DMS 273 (cell line): ENCODE results near the gene RAB24.
"Not testable (repeated sequence)": the region's sequence is repeated elsewhere in the genome, so short reads cannot be mapped to it uniquely, and the experiment has no call there.

Source experiments
- DNase-seq: peaks from one replicate; lab custom pipeline; 2025; ENCODE audit not compliant: unreplicated experiment; lab: John Stamatoyannopoulos, UW

RAB24 gene

DNA sequence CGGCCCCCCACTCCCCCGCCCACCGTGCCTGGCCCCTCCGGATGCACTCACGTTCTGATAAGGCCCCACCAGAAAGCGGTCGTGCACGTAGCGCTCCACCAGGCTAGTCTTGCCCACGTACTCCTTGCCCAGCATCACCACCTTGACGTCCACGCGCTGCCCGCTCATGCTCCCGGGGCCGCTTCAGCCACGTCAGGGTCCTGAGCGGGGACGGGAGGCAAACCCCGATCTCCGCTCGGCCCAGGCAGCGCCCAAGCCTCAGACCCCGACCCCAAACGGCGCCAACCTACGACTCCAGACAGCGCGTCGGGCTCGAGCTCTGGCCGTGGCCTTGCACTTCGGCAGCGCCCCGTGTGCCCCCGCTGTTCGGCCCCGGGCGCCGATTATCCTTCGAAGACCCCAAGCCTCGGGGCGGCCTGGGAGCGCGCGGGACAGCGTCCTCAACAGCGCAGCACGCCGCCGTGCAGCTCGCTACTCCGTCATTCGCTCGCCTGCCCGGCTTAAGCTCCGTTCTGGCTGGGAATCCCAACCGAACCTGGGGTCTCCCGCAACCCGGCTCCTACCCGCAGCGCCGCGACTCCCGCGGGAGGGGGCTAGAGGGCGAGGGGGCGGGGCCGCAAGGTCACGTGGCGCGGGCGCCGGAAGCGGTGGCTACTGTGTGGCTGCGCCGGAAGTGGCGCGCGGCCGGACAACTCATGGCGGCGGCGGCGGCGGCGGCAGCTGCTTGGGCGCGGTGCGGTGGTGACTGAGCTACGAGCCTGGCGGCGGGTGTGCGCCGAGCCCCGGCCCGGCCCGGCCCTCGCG is at the start of gene RAB24, which contains the start of gene PRELID1:
Gene RAB24, minus strand, starts transcription at position 599 of the 804 bp plus-strand sequence. Its CDS starts 431 bp downstream, at position 168.
Gene PRELID1, plus strand, starts transcription at position 679 of the 804 bp plus-strand sequence. CDS start 187 bp downstream, outside the sequence.
- DNase-seq, result peak; percentile 94

GRCh38 chr5:177353093-177353492 is 49.6 kb upstream of the RAB24 start:
- no peak for DNase-seq

DNA sequence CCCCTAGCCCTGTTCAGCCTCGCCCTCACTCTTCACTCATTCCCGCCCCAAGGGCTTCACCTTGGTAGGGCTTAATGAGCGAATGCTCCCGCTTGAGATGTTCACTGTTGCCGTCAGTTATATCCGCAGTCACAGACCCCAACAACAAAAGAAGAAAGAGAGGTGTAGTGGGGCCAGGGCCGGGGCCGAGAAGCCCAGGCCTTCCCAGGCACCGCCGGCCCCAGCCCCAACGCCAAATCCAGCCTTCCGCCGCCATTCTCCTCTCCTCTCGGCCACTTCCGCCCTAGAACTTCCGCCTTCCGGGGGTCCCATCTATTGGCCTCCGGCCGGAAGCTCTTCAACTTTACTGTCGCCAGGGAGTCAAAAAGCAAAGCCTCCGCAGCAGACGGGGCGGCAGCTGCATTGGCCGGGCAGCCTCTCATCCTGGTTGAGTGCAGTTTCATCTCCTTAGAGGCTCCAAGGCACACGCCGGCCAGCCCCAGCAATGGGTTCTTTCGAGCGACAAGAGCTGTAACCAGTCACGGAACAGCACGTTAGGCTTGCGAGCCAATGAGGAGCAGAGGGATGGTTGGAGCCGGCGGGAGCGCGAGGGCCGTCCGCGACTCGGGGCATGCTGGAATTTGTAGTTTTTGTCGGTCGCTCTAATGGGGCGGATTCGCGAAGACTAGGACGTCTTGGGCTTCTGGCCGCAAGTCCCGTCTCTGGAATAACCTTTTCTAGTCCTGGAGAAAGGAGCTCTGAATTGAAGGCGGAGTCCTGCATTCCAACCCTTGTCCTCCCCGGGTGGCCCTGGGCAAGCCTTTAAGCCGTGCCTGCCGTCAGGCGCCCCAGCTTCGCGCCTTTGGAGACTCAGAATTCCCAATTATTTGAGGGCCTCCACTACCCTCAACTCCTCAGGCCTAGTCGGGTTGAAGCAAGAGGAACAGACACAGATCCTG is 48.1 kb upstream of the RAB24 start, which contains the start of gene LMAN2:
Gene LMAN2, minus strand, starts transcription at position 277 of the 938 bp plus-strand sequence. Its CDS starts 21 bp downstream, at position 256.
- peak; percentile 99 for DNase-seq

GRCh38 chr5:177350776-177351391 is 47.4 kb upstream of the RAB24 start:
- no peak for DNase-seq

DNA sequence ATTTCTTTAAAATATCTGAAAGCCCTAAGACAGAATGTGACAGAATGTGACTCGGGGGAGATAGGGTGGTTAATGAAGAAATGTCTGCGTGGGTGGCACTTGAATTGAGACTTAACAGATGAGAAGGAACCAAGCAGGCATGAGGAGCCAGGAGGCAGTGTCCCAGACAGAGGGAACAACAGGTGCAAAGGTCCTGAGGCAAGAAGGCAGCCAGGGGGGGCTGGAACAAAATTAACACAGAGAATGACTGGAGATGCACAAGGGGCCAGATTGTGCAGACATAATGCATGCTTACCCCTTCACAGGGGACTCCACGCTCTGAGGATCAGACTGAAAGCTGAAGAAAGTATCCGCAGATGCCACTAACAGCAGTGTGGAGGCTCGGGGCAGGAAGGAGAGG is 46.2 kb upstream of the RAB24 start:
- DNase-seq, result no peak

- no peak for DNase-seq
Measured at GRCh38 chr5:177349362-177349647, 45.8 kb upstream of the RAB24 start.

DNA sequence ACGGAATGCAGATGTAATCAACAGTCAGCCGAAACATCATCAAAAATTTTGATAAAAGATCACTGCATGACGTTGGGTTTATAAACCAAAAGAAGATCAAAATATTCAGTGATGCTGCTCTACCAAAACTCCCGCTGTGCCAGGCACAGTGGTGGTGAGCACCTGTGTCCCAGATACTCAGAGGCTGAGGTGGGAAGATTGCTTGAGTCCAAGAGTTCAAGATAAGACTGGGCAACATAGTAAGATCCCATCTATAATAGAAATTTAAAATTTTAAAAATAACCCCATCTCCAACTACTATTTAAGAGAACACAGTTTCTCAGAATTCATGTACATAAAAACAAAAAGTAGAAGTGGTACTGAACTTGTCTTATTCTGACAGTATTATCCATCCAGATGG is 44.2 kb upstream of the RAB24 start:
- no peak for DNase-seq

DNA sequence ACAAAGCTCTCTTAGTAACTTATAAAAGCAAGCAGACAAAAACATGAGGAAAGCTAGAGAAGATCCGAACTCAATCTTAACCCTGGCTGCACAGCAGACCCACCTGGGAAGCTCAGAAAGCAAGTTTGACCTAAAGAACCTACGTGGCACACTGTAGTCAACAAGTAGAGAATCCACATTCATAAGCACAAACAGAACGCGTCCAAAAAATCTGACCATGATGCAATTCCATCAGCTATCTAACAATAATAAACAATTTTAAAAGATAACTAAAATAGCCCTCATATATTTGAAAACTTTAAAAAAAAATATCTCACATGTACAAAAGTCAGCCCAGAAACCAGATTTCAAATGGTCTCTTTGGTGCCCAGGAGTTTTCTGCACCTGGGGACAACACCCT is 43.3 kb upstream of the RAB24 start:
- no peak for DNase-seq

- no peak for DNase-seq
Measured at GRCh38 chr5:177344891-177345290, 41.4 kb upstream of the RAB24 start.

DNA sequence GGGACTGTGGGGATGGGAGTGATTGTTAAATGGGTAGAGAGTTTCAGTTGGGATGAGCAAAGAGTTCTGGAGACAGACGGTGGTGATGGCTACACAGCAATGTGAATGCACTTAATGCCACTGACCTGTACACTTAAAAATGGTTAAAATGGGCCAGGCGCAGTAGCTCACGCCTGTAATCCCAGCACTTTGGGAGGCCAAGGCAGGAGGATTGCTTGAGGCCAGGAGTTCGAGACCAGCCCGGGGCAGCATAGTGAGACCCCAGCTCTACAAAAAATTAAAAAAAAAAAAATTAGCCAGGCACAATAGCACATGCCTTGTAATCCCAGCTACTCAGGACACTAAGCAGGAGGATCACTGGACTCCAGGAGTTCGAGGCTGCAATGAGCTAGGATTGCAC is 40.3 kb upstream of the RAB24 start:
- no peak for DNase-seq

- not testable (repeated sequence) for DNase-seq
Measured at GRCh38 chr5:177343000-177343399, 39.5 kb upstream of the RAB24 start.

- no peak for DNase-seq
Measured at GRCh38 chr5:177339107-177339638, 35.7 kb upstream of the RAB24 start.

DNA sequence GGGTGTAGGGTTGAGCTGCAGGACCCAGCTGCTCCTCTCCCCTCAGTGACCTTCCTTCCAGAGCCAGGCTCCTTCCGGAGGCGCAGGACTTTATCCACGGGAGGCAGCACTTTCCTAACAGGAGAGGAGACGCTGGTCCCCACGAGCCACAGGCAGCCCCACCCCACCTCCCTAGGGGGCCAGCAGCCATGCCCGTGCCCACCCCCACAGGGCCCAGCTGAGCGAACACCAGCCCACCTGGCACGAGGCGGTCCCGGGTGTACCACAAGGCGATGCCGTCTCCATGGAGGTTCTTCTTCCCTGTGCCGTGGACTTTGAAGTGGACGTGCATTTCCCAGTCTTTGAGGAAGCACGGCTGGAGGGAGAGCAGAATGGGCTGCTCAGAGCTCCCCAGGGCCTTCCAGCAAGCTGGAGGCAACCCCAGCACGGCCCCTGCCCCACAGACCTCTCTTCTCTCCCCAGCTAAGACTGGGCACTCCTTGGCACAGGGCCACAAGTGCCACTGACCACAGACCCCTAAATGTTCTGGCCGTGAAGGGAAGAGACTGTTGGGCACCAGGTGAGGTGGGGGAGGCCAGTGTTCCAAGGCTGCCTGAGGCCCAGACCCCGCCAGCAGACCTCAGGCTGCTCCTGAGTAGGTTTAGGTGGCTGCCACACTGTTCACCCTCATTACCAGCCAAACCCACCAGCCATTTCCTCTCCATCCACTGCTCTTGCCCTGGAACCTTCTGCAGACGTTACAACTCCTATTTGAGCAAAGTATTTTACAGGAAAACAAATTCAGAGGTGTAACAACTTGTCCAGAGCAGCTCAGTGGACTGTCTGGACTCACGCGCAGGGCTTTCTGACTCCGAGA is 35.0 kb upstream of the RAB24 start:
- no peak for DNase-seq

GRCh38 chr5:177336603-177337494 is 33.3 kb upstream of the RAB24 start:
- DNase-seq, result no peak

- peak; percentile 72 for DNase-seq
Measured at GRCh38 chr5:177336112-177336511, 32.6 kb upstream of the RAB24 start.

DNA sequence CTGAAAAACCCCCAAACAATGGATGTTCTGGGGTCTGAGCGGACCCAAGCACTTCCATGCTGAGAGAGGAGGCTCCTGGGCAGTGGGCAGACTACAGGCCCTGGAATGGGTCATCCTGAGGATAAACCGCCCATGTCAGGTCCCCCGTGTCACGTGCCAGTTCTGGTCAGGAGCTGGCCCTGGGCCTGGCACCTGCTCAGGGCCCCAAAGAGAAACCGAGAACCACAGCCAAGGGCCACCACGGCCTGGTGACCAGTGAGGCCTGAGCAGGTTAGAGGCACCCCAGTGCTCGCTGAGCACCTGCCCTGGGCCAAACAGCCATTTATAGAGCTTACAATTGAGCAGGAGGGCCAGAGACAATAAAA is 32.2 kb upstream of the RAB24 start:
- no peak for DNase-seq

GRCh38 chr5:177334781-177335700 is 31.5 kb upstream of the RAB24 start:
- DNase-seq, result no peak

GRCh38 chr5:177334155-177334551 is 30.6 kb upstream of the RAB24 start:
- DNase-seq, result no peak
